Transverse colon (tissue), 4 donors: ENCODE measurements around the gene YPEL2. TPM values are rescaled to one million over a fixed set of nuclear protein-coding genes. Genes with fewer than 3 reads are reported as not detected.
"Not testable (repeated sequence)": the region's sequence is repeated elsewhere in the genome, so short reads cannot be mapped to it uniquely, and the experiment has no call there.

Source experiments
- DNase-seq: peaks from one replicate; pipeline ENCODE4 v3.0.0-alpha.2; 2019
- H3K27ac ChIP-seq, 4 donors: fragments of 200-600 bp; sonication (generic); 2 replicates each; pipeline ENCODE4 v1.5.1; 2016 to 2018; ENCODE audit warnings: inconsistent platforms in 4 of 4
- H3K27me3 ChIP-seq: fragments of 200-600 bp; sonication (generic); 2 replicates; pipeline ENCODE4 v1.5.1; 2017; ENCODE audit warnings: inconsistent platforms
- H3K36me3 ChIP-seq, 4 donors: fragments of 200-600 bp; sonication (generic); 2 replicates each; pipeline ENCODE4 v1.5.1; 2017 to 2019; ENCODE audit warnings: inconsistent platforms in 4 of 4
- H3K4me1 ChIP-seq, 4 donors: fragments of 200-600 bp; sonication (generic); 2 replicates each; pipeline ENCODE4 v1.5.1; 2017 to 2020; ENCODE audit warnings: inconsistent platforms in 4 of 4
- H3K4me3 ChIP-seq, 4 donors: fragments of 200-600 bp; sonication (generic); 1 replicate in 1 of 4; 2 replicates in 3 of 4; pipeline versions ENCODE4 v1.5.1 to v1.6.1; 2017 to 2019; ENCODE audit warnings: inconsistent platforms in 4 of 4
- H3K9me3 ChIP-seq, 2 donors: fragments of 200-600 bp; sonication (generic); 2 replicates each; pipeline ENCODE4 v1.5.1; 2017 to 2019; ENCODE audit warnings: inconsistent platforms in 2 of 2
- CTCF ChIP-seq, 5 experiments: fragments of 200-600 bp in 3 of 5; fragments of 450-650 bp in 2 of 5; sonication (generic) in 3 of 5; IDR thresholded peaks; 1 replicate in 2 of 5; 2 replicates in 3 of 5; pipeline ENCODE4 v1.5.1; 2016 to 2017; ENCODE audit warnings: antibody characterized with exemption in 5 of 5, inconsistent platforms in 3 of 5, mild to moderate bottlenecking in 2 of 5, moderate library complexity in 1 of 5
- EP300 ChIP-seq: sonication (generic); formaldehyde crosslinking; IDR thresholded peaks from one replicate; pipeline ENCODE4 v1.6.1; 2017; ENCODE audit warnings: antibody characterized with exemption, low read depth
- POLR2A ChIP-seq: fragments of 450-650 bp; IDR thresholded peaks from one replicate; pipeline ENCODE4 v1.6.1; 2016; ENCODE audit warnings: antibody characterized with exemption, mild to moderate bottlenecking, moderate library complexity
- POLR2AphosphoS5 ChIP-seq, 3 donors: sonication (generic); formaldehyde crosslinking; IDR thresholded peaks; one replicate each; pipeline ENCODE4 v1.6.1; 2016; ENCODE audit warnings: antibody characterized with exemption in 3 of 3
- WGBS, 2 donors: methylation state at CpG; one replicate each; pipeline ENCODE4 v1.1.5; 2018; ENCODE audit warnings: low coverage in 1 of 2; 5-methylcytosine and 5-hydroxymethylcytosine counted together
- in situ Hi-C, 4 donors: fragments of 200-750 bp; cut with MboI; loops; one replicate each; pipeline versions ENCODE4 v1.15.0 to v1.15.1; 2017; ENCODE audit warnings: low sequenced_read_pairs in 3 of 4, low pct_ligation_motif_present in 1 of 4, low pct_unique_long_range_greater_than_20kb in 1 of 4
- intact Hi-C: fragments of 100-400 bp; cut with DNase I; formaldehyde crosslinking; loops from one replicate; pipeline ENCODE4 v1.15.1; 2023; ENCODE audit warnings: low total_unique reads
- total RNA-seq, 4 donors: library from RNA; depleted of rRNA; stranded (reverse); fragments of >200 nt; gene quantifications; one replicate each; pipeline ENCODE4 v1.1.0, GENCODE V29; 2016

Gene YPEL2
- total RNA-seq, 4 donors from 2014 or later = 24.7 to 45.0 (median 32.8) TPM

GRCh38 chr17:59389066-59389465, 57.6 kb downstream of the YPEL2 start:
- intact Hi-C loops (no loop called here), in situ Hi-C loops (no loop called here)
- Histone ChIP-seq H3K27me3 (no peaks in the 10 kb centered on the region), H3K4me3 (no peak overlapping the region), H3K9me3 (no peaks in the 10 kb centered on the region), H3K4me1 (peaks cover 0 to 6% (median 3%) of the 10 kb centered on the region in 4 donors), H3K36me3 (peaks cover 0 to 31% (median 6%) of the 10 kb centered on the region in 4 donors), H3K27ac (no peak overlapping the region)
- WGBS, 2 donors = 59 to 93% methylated on average over 5 of the region's 5 CpGs
- TF ChIP-seq POLR2A (no peak), EP300 (no peak), POLR2AphosphoS5 (IDR thresholded peaks at IDR 0.05) (no peak), CTCF (IDR thresholded peaks at IDR 0.05) (no peak)
- DNase-seq = no peak

GRCh38 chr17:59391021-59391420, 59.6 kb downstream of the YPEL2 start:
- H3K4me1 ChIP-seq = peaks cover 0 to 6% (median 3%) of the 10 kb centered on the region in 4 donors
- H3K36me3 ChIP-seq = peaks cover 0 to 38% (median 6%) of the 10 kb centered on the region in 4 donors
- DNase-seq = no peak
- H3K27ac ChIP-seq = no peak overlapping the region
- H3K27me3 ChIP-seq = no peaks in the 10 kb centered on the region
- no peak overlapping the region for H3K4me3 ChIP-seq
- in situ Hi-C loops = no loop called here
- intact Hi-C loops = no loop called here
- no peaks in the 10 kb centered on the region for H3K9me3 ChIP-seq
- 92% methylated on average over 4 of the region's 4 CpGs for WGBS, 2 donors
- no peak for TF ChIP-seq CTCF (IDR thresholded peaks at IDR 0.05)
- TF ChIP-seq POLR2A = no peak
- no peak for TF ChIP-seq POLR2AphosphoS5 (IDR thresholded peaks at IDR 0.05)
- TF ChIP-seq EP300 = no peak

GRCh38 chr17:59392973-59393679, 61.7 kb downstream of the YPEL2 start:
- Histone ChIP-seq H3K36me3 (peaks cover 0 to 51% (median 13%) of the 10 kb centered on the region in 4 donors), H3K4me3 (no peak overlapping the region), H3K4me1 (no peaks in the 10 kb centered on the region), H3K27me3 (no peaks in the 10 kb centered on the region), H3K27ac (no peak overlapping the region), H3K9me3 (no peaks in the 10 kb centered on the region)
- TF ChIP-seq CTCF (IDR thresholded peaks at IDR 0.05) (no peak), EP300 (no peak), POLR2A (no peak)
- 76 to 83% methylated on average over 4 to 5 of the region's 7 CpGs for WGBS, 2 donors
- in situ Hi-C loops (no loop called here), intact Hi-C loops (no loop called here)
- no peak for DNase-seq

GRCh38 chr17:59393742-59394410, 62.4 kb downstream of the YPEL2 start:
- H3K4me3 ChIP-seq, H3K9me3 ChIP-seq, H3K27ac ChIP-seq, H3K4me1 ChIP-seq, intact Hi-C loops, in situ Hi-C loops, H3K27me3 ChIP-seq, DNase-seq: not testable (repeated sequence)
- WGBS, 2 donors = 96% methylated on average over 33 of the region's 35 CpGs; no CpG with 5 or more reads in 1 of the 2 donors
- H3K36me3 ChIP-seq = peaks cover 0 to 52% (median 13%) of the 10 kb centered on the region in 4 donors
